Mesenchymal stem cell (in vitro differentiated cells and primary cell): ENCODE data around the gene TNFRSF12A. TPM values are rescaled to one million over a fixed set of nuclear protein-coding genes. Genes with fewer than 3 reads are reported as not detected.

Experiments used
- DNase-seq: peaks from one replicate; pipeline ENCODE4 v3.0.0-alpha.2; 2013
- H2AFZ ChIP-seq: one replicate; pipeline ENCODE4 v1.6.1; 2013; ENCODE audit warnings: low read depth, mild to moderate bottlenecking, control low read depth, inconsistent platforms, low read length, moderate library complexity
- H2AK5ac ChIP-seq: 2 replicates; pipeline ENCODE4 v1.6.1; 2013; ENCODE audit warnings: low read length, moderate library complexity, mild to moderate bottlenecking, inconsistent platforms; ENCODE audit not compliant: severe bottlenecking
- H2BK120ac ChIP-seq: one replicate; pipeline ENCODE4 v1.6.1; 2013; ENCODE audit warnings: low read depth, mild to moderate bottlenecking, inconsistent platforms, low read length, moderate library complexity
- H2BK12ac ChIP-seq, 2 experiments: one replicate each; pipeline ENCODE4 v1.6.1; 2013; ENCODE audit warnings: inconsistent platforms in 2 of 2, low read length in 2 of 2, mild to moderate bottlenecking in 2 of 2, moderate library complexity in 2 of 2, control low read depth in 1 of 2
- H2BK15ac ChIP-seq: one replicate; pipeline ENCODE4 v1.6.1; 2013; ENCODE audit warnings: mild to moderate bottlenecking, low read depth, inconsistent platforms; ENCODE audit not compliant: poor library complexity, severe bottlenecking
- H2BK5ac ChIP-seq: 2 replicates; pipeline ENCODE4 v1.6.1; 2013; ENCODE audit warnings: low read depth, mild to moderate bottlenecking, low read length, control low read depth, inconsistent platforms; ENCODE audit not compliant: poor library complexity, severe bottlenecking
- H3K14ac ChIP-seq, 2 experiments: one replicate each; pipeline ENCODE4 v1.6.1; 2013; ENCODE audit warnings: inconsistent platforms in 2 of 2, low read length in 2 of 2, control low read depth in 1 of 2, mild to moderate bottlenecking in 1 of 2, moderate library complexity in 1 of 2
- H3K18ac ChIP-seq, 2 experiments: one replicate each; pipeline ENCODE4 v1.6.1; 2013; ENCODE audit warnings: inconsistent platforms in 2 of 2, low read length in 2 of 2, control low read depth in 1 of 2, low read depth in 1 of 2, mild to moderate bottlenecking in 1 of 2
- H3K23ac ChIP-seq, 2 experiments: one replicate each; pipeline ENCODE4 v1.6.1; 2013; ENCODE audit warnings: inconsistent platforms in 2 of 2, low read length in 2 of 2, mild to moderate bottlenecking in 2 of 2, moderate library complexity in 2 of 2, control low read depth in 1 of 2
- H3K27ac ChIP-seq: 2 replicates; pipeline ENCODE4 v1.5.1; 2013; ENCODE audit warnings: mild to moderate bottlenecking, moderate library complexity, low read length, control low read depth, inconsistent platforms; ENCODE audit not compliant: poor library complexity, severe bottlenecking
- H3K27me3 ChIP-seq, 2 experiments: 2 replicates each; pipeline versions ENCODE4 v1.6.1 to v1.7.0; 2013; ENCODE audit warnings: low read length in 2 of 2, mild to moderate bottlenecking in 2 of 2, moderate library complexity in 2 of 2, control low read depth in 1 of 2, inconsistent platforms in 1 of 2; ENCODE audit not compliant: control insufficient read depth in 1 of 2, insufficient read depth in 1 of 2
- H3K36me3 ChIP-seq, 2 experiments: 2 replicates each; pipeline versions ENCODE4 v1.6.1 to v1.7.0; 2013; ENCODE audit warnings: low read length in 2 of 2, control low read depth in 1 of 2, inconsistent platforms in 1 of 2, low read depth in 1 of 2, mild to moderate bottlenecking in 1 of 2; ENCODE audit not compliant: insufficient read depth in 2 of 2, control insufficient read depth in 1 of 2
- H3K4ac ChIP-seq, 2 experiments: one replicate each; pipeline ENCODE4 v1.6.1; 2013; ENCODE audit warnings: inconsistent platforms in 2 of 2, low read length in 2 of 2, mild to moderate bottlenecking in 2 of 2, moderate library complexity in 2 of 2, control low read depth in 1 of 2, low read depth in 1 of 2
- H3K4me1 ChIP-seq: 2 replicates; pipeline ENCODE4 v1.6.1; 2013; ENCODE audit warnings: low read depth, low read length, control low read depth; ENCODE audit not compliant: control insufficient read depth, insufficient read depth
- H3K4me2 ChIP-seq: 2 replicates; pipeline ENCODE4 v1.6.1; 2013; ENCODE audit warnings: low read length, mild to moderate bottlenecking, inconsistent platforms; ENCODE audit not compliant: poor library complexity, severe bottlenecking
- H3K4me3 ChIP-seq, 2 experiments: 2 replicates each; pipeline versions ENCODE4 v1.5.1 to v1.7.0; 2013; ENCODE audit warnings: low read length in 2 of 2, mild to moderate bottlenecking in 2 of 2, control low read depth in 1 of 2, low read depth in 1 of 2; ENCODE audit not compliant: insufficient read depth in 1 of 2
- H3K79me1 ChIP-seq: replicated peaks from 2 replicates; pipeline ENCODE4 v1.6.1; 2013; ENCODE audit warnings: mild to moderate bottlenecking, control low read depth, low read length, inconsistent platforms; ENCODE audit not compliant: poor library complexity, severe bottlenecking
- H3K9ac ChIP-seq: 2 replicates; pipeline ENCODE4 v1.7.0; 2013; ENCODE audit warnings: mild to moderate bottlenecking, low read length, moderate library complexity
- H3K9me3 ChIP-seq: 2 replicates; pipeline ENCODE4 v1.7.0; 2013; ENCODE audit warnings: mild to moderate bottlenecking, low read length; ENCODE audit not compliant: control insufficient read depth
- H4K8ac ChIP-seq: one replicate; pipeline ENCODE4 v1.6.1; 2013; ENCODE audit warnings: inconsistent platforms, mild to moderate bottlenecking, low read length, moderate library complexity
- H4K91ac ChIP-seq: one replicate; pipeline ENCODE4 v1.6.1; 2013; ENCODE audit warnings: mild to moderate bottlenecking, low read length, inconsistent platforms
- WGBS: methylation state at CpG from one replicate; pipeline ENCODE4 v1.1.7; 2013; ENCODE audit warnings: mixed read lengths; 5-methylcytosine and 5-hydroxymethylcytosine counted together
- polyA plus RNA-seq, 2 experiments: library from polyadenylated mRNA; stranded (reverse); fragments of 200-250 nt; gene quantifications; one replicate each; pipeline ENCODE4 v1.2.3, GENCODE V29; 2013

The TNFRSF12A gene
- 95.1 TPM for polyA plus RNA-seq (2013, experiment 1 of 2)
- polyA plus RNA-seq (2013, experiment 2 of 2) = 95.0 TPM

DNA sequence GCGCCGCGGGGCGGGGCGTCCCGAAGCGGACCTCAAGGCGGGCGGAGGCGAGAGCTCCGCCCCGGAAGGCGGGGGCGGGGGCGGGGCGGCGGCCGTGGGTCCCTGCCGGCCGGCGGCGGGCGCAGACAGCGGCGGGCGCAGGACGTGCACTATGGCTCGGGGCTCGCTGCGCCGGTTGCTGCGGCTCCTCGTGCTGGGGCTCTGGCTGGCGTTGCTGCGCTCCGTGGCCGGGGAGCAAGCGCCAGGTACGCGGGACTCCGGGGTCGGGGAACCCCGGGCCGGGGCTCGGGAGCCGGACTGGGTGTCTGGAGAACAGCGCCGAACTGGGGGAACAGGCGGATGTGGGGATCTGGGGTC is at the start of gene TNFRSF12A:
Gene TNFRSF12A, plus strand, starts transcription at position 122 of the 357 bp plus-strand sequence. Its CDS starts 30 bp downstream, at position 152.
- Histone ChIP-seq H3K9ac (peak within 1 kb of the TSS; percentile 100), H3K79me1 (peaks cover 4% of the 10 kb centered on the region), H2BK15ac (peak within 1 kb of the TSS; percentile 97), H3K27ac (peak within 1 kb of the TSS; percentile 100), H2AK5ac (peak within 1 kb of the TSS; percentile 98), H2BK120ac (peak within 1 kb of the TSS; percentile 77), H3K4me3 (peak within 1 kb of the TSS; percentile 81 to 97), H3K9me3 (no peaks in the 10 kb centered on the region), H3K4me1 (peaks cover 27% of the 10 kb centered on the region), H2BK12ac (peak within 1 kb of the TSS; percentile 9 to 45), H3K4ac (peak within 1 kb of the TSS; percentile 88 to 94), H3K23ac (peak within 1 kb of the TSS in 1 of 2 experiments; percentile 86), H4K8ac (peak within 1 kb of the TSS; percentile 81), H3K18ac (peak within 1 kb of the TSS; percentile 95 to 96), H3K36me3 (peaks cover 0 to 24% of the 10 kb centered on the region in 2 experiments), H2BK5ac (peak within 1 kb of the TSS; percentile 100), H3K27me3 (peaks cover 5 to 19% of the 10 kb centered on the region in 2 experiments), H2AFZ (no peak within 1 kb of the TSS), H3K14ac (peak within 1 kb of the TSS in 1 of 2 experiments; percentile 93), H3K4me2 (peak within 1 kb of the TSS; percentile 88), H4K91ac (peak within 1 kb of the TSS; percentile 90)
- under 1% methylated on average over 32 of the region's 49 CpGs for WGBS
- peak; percentile 78 for DNase-seq

DNA sequence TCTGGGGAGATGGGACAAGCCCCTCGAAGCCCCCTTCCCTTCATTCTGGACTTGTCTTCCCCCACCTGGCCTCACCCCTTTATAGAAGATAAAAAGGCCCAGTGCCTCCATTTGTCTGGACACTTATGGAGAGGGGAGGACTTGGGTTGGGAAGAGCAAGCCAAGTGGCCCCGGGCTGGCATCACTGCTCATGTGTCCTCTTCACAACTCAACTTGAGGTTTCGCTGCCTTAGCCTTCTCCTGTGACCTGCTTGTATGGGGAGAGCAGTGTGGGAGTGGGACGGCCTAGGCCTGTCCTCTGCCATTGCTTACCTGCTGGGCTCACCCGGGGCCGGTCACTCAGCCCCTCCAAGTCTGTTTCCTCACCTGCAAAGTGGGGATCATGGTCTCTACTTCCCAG is 49.6 kb upstream of the TNFRSF12A start:
- Histone ChIP-seq H3K23ac (no peak overlapping the region), H2BK5ac (peak overlapping the region; percentile 45), H4K91ac (no peak overlapping the region), H3K18ac (no peak overlapping the region), H2BK120ac (no peak overlapping the region), H3K79me1 (peaks cover 11% of the 10 kb centered on the region), H2AK5ac (no peak overlapping the region), H3K36me3 (peaks cover 0 to 39% of the 10 kb centered on the region in 2 experiments), H3K4me1 (peaks cover 41% of the 10 kb centered on the region), H3K4me3 (peak overlapping the region in 1 of 2 experiments; percentile 80), H3K9ac (no peak overlapping the region), H3K4ac (no peak overlapping the region), H3K14ac (no peak overlapping the region), H2BK12ac (no peak overlapping the region), H3K9me3 (no peaks in the 10 kb centered on the region), H2AFZ (no peak overlapping the region), H3K4me2 (peak overlapping the region; percentile 100), H3K27me3 (peaks cover 18 to 31% of the 10 kb centered on the region in 2 experiments), H3K27ac (no peak overlapping the region), H2BK15ac (peak overlapping the region; percentile 19), H4K8ac (no peak overlapping the region)
- 90% methylated on average over 5 of the region's 6 CpGs for WGBS
- no peak for DNase-seq

GRCh38 chr16:2971134-2971984 is 48.8 kb upstream of the TNFRSF12A start:
- peaks cover 11% of the 10 kb centered on the region for H3K79me1 ChIP-seq
- no peak overlapping the region for H2AK5ac ChIP-seq
- H3K36me3 ChIP-seq = peaks cover 0 to 45% of the 10 kb centered on the region in 2 experiments
- H3K18ac ChIP-seq = no peak overlapping the region
- WGBS = 96% methylated on average over 35 of the region's 35 CpGs
- H3K9me3 ChIP-seq = no peaks in the 10 kb centered on the region
- H3K4me1 ChIP-seq = peaks cover 40% of the 10 kb centered on the region
- no peak overlapping the region for H4K91ac ChIP-seq
- no peak overlapping the region for H3K4me2 ChIP-seq
- no peak overlapping the region for H2BK15ac ChIP-seq
- no peak overlapping the region for H2AFZ ChIP-seq
- no peak overlapping the region for H4K8ac ChIP-seq
- no peak overlapping the region for H3K4ac ChIP-seq
- no peak overlapping the region for H3K9ac ChIP-seq
- H3K4me3 ChIP-seq = no peak overlapping the region
- H3K27ac ChIP-seq = no peak overlapping the region
- no peak overlapping the region for H2BK5ac ChIP-seq
- H2BK120ac ChIP-seq = no peak overlapping the region
- peak overlapping the region in 1 of 2 experiments; percentile 33 for H2BK12ac ChIP-seq
- no peak overlapping the region for H3K23ac ChIP-seq
- DNase-seq = no peak
- peaks cover 10 to 23% of the 10 kb centered on the region in 2 experiments for H3K27me3 ChIP-seq
- H3K14ac ChIP-seq = no peak overlapping the region
